Ascending aorta (tissue), 2 donors: ENCODE data around the gene DGKK. TPM values are rescaled to one million over a fixed set of nuclear protein-coding genes. Genes with fewer than 3 reads are reported as not detected.

Experiments used
- DNase-seq, 2 donors: peaks; one replicate each; pipeline ENCODE4 v3.0.0-alpha.2; 2019; ENCODE audit warnings: low spot score in 2 of 2
- H3K27ac ChIP-seq, 2 donors: fragments of 200-600 bp; sonication (generic); one replicate each; pipeline ENCODE4 v1.5.1; 2016 to 2017; ENCODE audit warnings: mild to moderate bottlenecking in 1 of 2
- H3K27me3 ChIP-seq: fragments of 200-600 bp; sonication (generic); one replicate; pipeline ENCODE4 v1.5.1; 2017
- H3K36me3 ChIP-seq, 2 donors: fragments of 200-600 bp; sonication (generic); one replicate each; pipeline ENCODE4 v1.5.1; 2016
- H3K4me1 ChIP-seq, 2 donors: fragments of 200-600 bp; sonication (generic); one replicate each; pipeline ENCODE4 v1.5.1; 2016 to 2017; ENCODE audit warnings: mild to moderate bottlenecking in 1 of 2
- H3K4me3 ChIP-seq, 2 donors: fragments of 200-600 bp; sonication (generic); one replicate each; pipeline ENCODE4 v1.5.1; 2016 to 2017; ENCODE audit warnings: mild to moderate bottlenecking in 1 of 2
- H3K9me3 ChIP-seq, 2 donors: fragments of 200-600 bp; sonication (generic); one replicate each; pipeline ENCODE4 v1.5.1; 2016
- CTCF ChIP-seq, 3 experiments: fragments of 200-600 bp in 2 of 3; fragments of 450-650 bp in 1 of 3; sonication (generic) in 2 of 3; IDR thresholded peaks; one replicate each; pipeline ENCODE4 v1.5.1; 2016 to 2019; ENCODE audit warnings: antibody characterized with exemption in 3 of 3, mild to moderate bottlenecking in 1 of 3, moderate library complexity in 1 of 3
- intact Hi-C: fragments of 100-400 bp; cut with DNase I; formaldehyde crosslinking; loops from one replicate; pipeline ENCODE4 v1.15.1; 2023
- total RNA-seq: library from RNA; depleted of rRNA; stranded (reverse); fragments of >200 nt; gene quantifications from one replicate; pipeline ENCODE4 v1.1.0, GENCODE V29; 2016

The DGKK gene
- total RNA-seq, 1 donor from 2014 or later: not detected

GRCh38 chrX:50484662-50485061 lies 14.0 kb upstream of the DGKK start:
- intact Hi-C loops: no loop called here
- no peaks in the 10 kb centered on the region for H3K36me3 ChIP-seq
- TF ChIP-seq CTCF (IDR thresholded peaks at IDR 0.05): no peak

GRCh38 chrX:50483283-50483682 lies 12.7 kb upstream of the DGKK start:
- H3K4me1 ChIP-seq: no peaks in the 10 kb centered on the region
- no peaks in the 10 kb centered on the region for H3K27me3 ChIP-seq
- TF ChIP-seq CTCF (IDR thresholded peaks at IDR 0.05): no peak
- H3K4me3 ChIP-seq: no peak overlapping the region
- no peaks in the 10 kb centered on the region for H3K36me3 ChIP-seq
- no peak for DNase-seq
- no peaks in the 10 kb centered on the region for H3K9me3 ChIP-seq
- intact Hi-C loops: no loop called here
- H3K27ac ChIP-seq: no peak overlapping the region

More at GRCh38 chrX:50484662-50485061, 14.0 kb upstream of the DGKK start:
- Histone ChIP-seq H3K27ac (no peak overlapping the region), H3K4me3 (no peak overlapping the region), H3K27me3 (no peaks in the 10 kb centered on the region), H3K9me3 (no peaks in the 10 kb centered on the region), H3K4me1 (no peaks in the 10 kb centered on the region)
- no peak for DNase-seq

GRCh38 chrX:50475208-50475607 lies 4.6 kb upstream of the DGKK start:
- H3K9me3 ChIP-seq: no peaks in the 10 kb centered on the region
- intact Hi-C loops: no loop called here
- DNase-seq: no peak
- H3K36me3 ChIP-seq: no peaks in the 10 kb centered on the region
- no peak for TF ChIP-seq CTCF (IDR thresholded peaks at IDR 0.05)
- no peak overlapping the region for H3K27ac ChIP-seq
- H3K4me3 ChIP-seq: no peak overlapping the region
- H3K27me3 ChIP-seq: peaks cover 7% of the 10 kb centered on the region
- H3K4me1 ChIP-seq: peaks cover 0 to 2% of the 10 kb centered on the region in 2 donors

GRCh38 chrX:50471390-50471789 lies 765 bp upstream of the DGKK start:
- Histone ChIP-seq H3K27me3 (peaks cover 7% of the 10 kb centered on the region), H3K4me3 (no peak overlapping the region), H3K9me3 (no peaks in the 10 kb centered on the region), H3K27ac (no peak overlapping the region), H3K4me1 (peaks cover 0 to 2% of the 10 kb centered on the region in 2 donors), H3K36me3 (no peaks in the 10 kb centered on the region)
- no peak for TF ChIP-seq CTCF (IDR thresholded peaks at IDR 0.05)
- no peak for DNase-seq
- intact Hi-C loops: no loop called here

- Histone ChIP-seq H3K4me1 (peaks cover 0 to 2% of the 10 kb centered on the region in 2 donors), H3K27me3 (peaks cover 7% of the 10 kb centered on the region), H3K4me3 (no peak overlapping the region), H3K36me3 (no peaks in the 10 kb centered on the region), H3K27ac (no peak overlapping the region), H3K9me3 (no peaks in the 10 kb centered on the region)
- intact Hi-C loops: no loop called here
- no peak for DNase-seq
- no peak for TF ChIP-seq CTCF (IDR thresholded peaks at IDR 0.05)
Observed at GRCh38 chrX:50469206-50469605, 1.4 kb downstream of the DGKK start.

- H3K4me3 ChIP-seq: no peak overlapping the region
- TF ChIP-seq CTCF (IDR thresholded peaks at IDR 0.05): no peak
- no peaks in the 10 kb centered on the region for H3K36me3 ChIP-seq
- intact Hi-C loops: no loop called here
- no peaks in the 10 kb centered on the region for H3K27me3 ChIP-seq
- no peak for DNase-seq
- H3K27ac ChIP-seq: no peak overlapping the region
- H3K4me1 ChIP-seq: no peaks in the 10 kb centered on the region
- H3K9me3 ChIP-seq: no peaks in the 10 kb centered on the region
Observed at GRCh38 chrX:50459615-50460014, 11.0 kb downstream of the DGKK start.
